ACHN (cell line): Measurements from ENCODE around the gene PDE5A.
"Not testable (repeated sequence)": the region's sequence is repeated elsewhere in the genome, so short reads cannot be mapped to it uniquely, and the experiment has no call there.

Experiments used
- DNase-seq: peaks from one replicate; pipeline ENCODE4 v3.0.0-alpha.2; 2015
- in situ Hi-C: cut with HindIII; loops from 2 replicates; pipeline ENCODE4 v1.10.0; 2017; ENCODE audit warnings: low sequenced_read_pairs, low pct_ligation_motif_present, low pct_unique_long_range_greater_than_20kb

The PDE5A gene

GRCh38 chr4:119493886-119494285 lies 134.7 kb downstream of the PDE5A start:
- in situ Hi-C loops: no loop called here
- DNase-seq: no peak

GRCh38 chr4:119493419-119493818 lies 135.2 kb downstream of the PDE5A start:
- in situ Hi-C loops: no loop called here
- DNase-seq: peak; percentile 33

- in situ Hi-C loops: no loop called here
- DNase-seq: peak; percentile 54
Measured at GRCh38 chr4:119490335-119490734, 138.3 kb downstream of the PDE5A start.

- DNase-seq: no peak
- in situ Hi-C loops: no loop called here
Measured at GRCh38 chr4:119489305-119489704, 139.3 kb downstream of the PDE5A start.

GRCh38 chr4:119480331-119480730 lies 148.3 kb downstream of the PDE5A start:
- in situ Hi-C loops: no loop called here
- no peak for DNase-seq

- in situ Hi-C loops: no loop called here
- no peak for DNase-seq
Measured at GRCh38 chr4:119479835-119480234, 148.8 kb downstream of the PDE5A start.

GRCh38 chr4:119479180-119479808 lies 149.3 kb downstream of the PDE5A start:
- in situ Hi-C loops: no loop called here
- DNase-seq: no peak

- peak; percentile 82 for DNase-seq
- in situ Hi-C loops: no loop called here
Measured at GRCh38 chr4:119478446-119479179, 150.0 kb downstream of the PDE5A start.

GRCh38 chr4:119477412-119478053 lies 151.1 kb downstream of the PDE5A start:
- in situ Hi-C loops: no loop called here
- DNase-seq: peak; percentile 66

GRCh38 chr4:119471259-119471658 lies 157.3 kb downstream of the PDE5A start:
- in situ Hi-C loops: no loop called here
- DNase-seq: no peak

- in situ Hi-C loops, DNase-seq: not testable (repeated sequence)
Measured at GRCh38 chr4:119470737-119471063, 157.9 kb downstream of the PDE5A start.

- in situ Hi-C loops: not testable (repeated sequence)
- DNase-seq: peak; percentile 40
Measured at GRCh38 chr4:119470021-119470736, 158.4 kb downstream of the PDE5A start.

GRCh38 chr4:119469039-119469438 lies 159.6 kb downstream of the PDE5A start:
- DNase-seq, in situ Hi-C loops: not testable (repeated sequence)

GRCh38 chr4:119462733-119463132 lies 165.9 kb downstream of the PDE5A start:
- in situ Hi-C loops: not testable (repeated sequence)
- peak; percentile 29 for DNase-seq

- in situ Hi-C loops: not testable (repeated sequence)
Measured at GRCh38 chr4:119455734-119456133, 172.9 kb downstream of the PDE5A start.

GRCh38 chr4:119454491-119455270 lies 173.9 kb downstream of the PDE5A start:
- DNase-seq: peak; percentile 93
- in situ Hi-C loops: not testable (repeated sequence)

More at GRCh38 chr4:119455734-119456133, 172.9 kb downstream of the PDE5A start:
- DNase-seq: peak; percentile 63

- DNase-seq, in situ Hi-C loops: not testable (repeated sequence)
Measured at GRCh38 chr4:119454151-119454490, 174.5 kb downstream of the PDE5A start.

GRCh38 chr4:119453286-119453685 lies 175.3 kb downstream of the PDE5A start:
- in situ Hi-C loops, DNase-seq: not testable (repeated sequence)
